ENCODE data around the gene SLC5A2. TPM values are rescaled to one million over a fixed set of nuclear protein-coding genes. Genes with fewer than 3 reads are reported as not detected.
A peak's percentile ranks its signal among the peaks of the same experiment; 100 is the strongest.

Gene SLC5A2
- total RNA-seq, 1 experiment from 2014 or later: 0.13 TPM

DNA sequence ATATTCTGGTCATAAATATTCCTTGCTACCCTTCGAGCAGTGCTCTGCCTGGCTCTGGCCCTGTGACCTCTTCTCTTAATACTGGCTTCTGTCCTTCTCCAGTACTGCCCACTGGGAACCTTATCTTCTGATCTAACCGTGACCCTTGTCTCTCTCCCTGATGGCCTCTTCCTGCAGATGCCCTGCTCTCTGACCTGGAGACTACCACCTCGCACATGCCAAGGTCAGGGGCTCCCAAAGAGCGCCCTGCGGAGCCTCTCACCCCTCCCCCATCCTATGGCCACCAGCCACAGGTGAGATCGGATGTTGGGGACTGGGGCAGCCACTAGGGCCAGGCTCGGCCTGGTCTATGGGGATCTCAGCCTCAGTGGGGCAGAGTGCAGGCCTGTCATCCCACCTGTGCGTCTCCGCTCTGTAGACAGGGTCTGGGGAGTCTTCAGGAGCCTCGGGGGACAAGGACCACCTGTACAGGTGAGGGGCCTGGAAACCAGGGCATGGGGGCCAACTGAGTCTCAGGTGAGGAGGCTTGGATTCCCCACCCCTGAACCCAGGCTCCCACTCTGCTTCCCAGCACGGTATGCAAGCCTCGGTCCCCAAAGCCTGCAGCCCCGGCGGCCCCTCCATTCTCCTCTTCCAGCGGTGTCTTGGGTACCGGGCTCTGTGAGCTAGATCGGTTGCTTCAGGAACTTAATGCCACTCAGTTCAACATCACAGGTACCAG is 9.5 kb upstream of the SLC5A2 start:
- BruUV-seq (replicated peaks): no TSS peak
- Histone ChIP-seq H2AFZ (no peak overlapping the region), H3K4me3 (no peak overlapping the region), H3K79me2 (ENCODE audit: low read depth) (no peaks in the 10 kb centered on the region), H3K4me2 (no peak overlapping the region), H3K36me3 (ENCODE audit: low read depth) (no peaks in the 10 kb centered on the region), H3K27me3 (ENCODE audit: insufficient read depth, low read depth) (no peaks in the 10 kb centered on the region), H3K9me3 (ENCODE audit: insufficient read depth, low read depth) (no peaks in the 10 kb centered on the region), H3K4me1 (replicated peaks; ENCODE audit: insufficient read depth) (peaks cover 18% of the 10 kb centered on the region), H3F3A (ENCODE audit: insufficient read depth, low read depth) (peaks cover 34% of the 10 kb centered on the region), H3K27ac (no peak overlapping the region), H3K9me2 (ENCODE audit: insufficient read depth) (no peaks in the 10 kb centered on the region), H4K20me1 (ENCODE audit: insufficient read depth) (no peaks in the 10 kb centered on the region)
- DNase-seq: no peak
- ChIA-PET CTCF (interaction anchor here (0.5 to 1.9 kb wide), 3 partner anchors 13 to 990 kb away, joined by 3 to 10 read pairs (median 5); no protein-coding TSS in a partner anchor), POLR2A (ENCODE audit: unreplicated experiment) (interaction anchor here (0.6 kb wide), 1 partner anchor 13 kb away, joined by 5 read pairs; no protein-coding TSS in a partner anchor)
- TF ChIP-seq EZH2 (IDR thresholded peaks at IDR 0.05; ENCODE audit: low read depth): no peak
- TF ChIP-seq, protein P1, sequence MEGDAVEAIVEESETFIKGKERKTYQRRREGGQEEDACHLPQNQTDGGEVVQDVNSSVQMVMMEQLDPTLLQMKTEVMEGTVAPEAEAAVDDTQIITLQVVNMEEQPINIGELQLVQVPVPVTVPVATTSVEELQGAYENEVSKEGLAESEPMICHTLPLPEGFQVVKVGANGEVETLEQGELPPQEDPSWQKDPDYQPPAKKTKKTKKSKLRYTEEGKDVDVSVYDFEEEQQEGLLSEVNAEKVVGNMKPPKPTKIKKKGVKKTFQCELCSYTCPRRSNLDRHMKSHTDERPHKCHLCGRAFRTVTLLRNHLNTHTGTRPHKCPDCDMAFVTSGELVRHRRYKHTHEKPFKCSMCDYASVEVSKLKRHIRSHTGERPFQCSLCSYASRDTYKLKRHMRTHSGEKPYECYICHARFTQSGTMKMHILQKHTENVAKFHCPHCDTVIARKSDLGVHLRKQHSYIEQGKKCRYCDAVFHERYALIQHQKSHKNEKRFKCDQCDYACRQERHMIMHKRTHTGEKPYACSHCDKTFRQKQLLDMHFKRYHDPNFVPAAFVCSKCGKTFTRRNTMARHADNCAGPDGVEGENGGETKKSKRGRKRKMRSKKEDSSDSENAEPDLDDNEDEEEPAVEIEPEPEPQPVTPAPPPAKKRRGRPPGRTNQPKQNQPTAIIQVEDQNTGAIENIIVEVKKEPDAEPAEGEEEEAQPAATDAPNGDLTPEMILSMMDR (conservative IDR thresholded peaks at IDR 0.05): no peak
- intact Hi-C loops (cut with micrococcal nuclease; ENCODE audit: unreplicated experiment): loop anchor here (5.0 kb wide), 1 partner anchor 224 kb away; no protein-coding TSS in a partner anchor

DNA sequence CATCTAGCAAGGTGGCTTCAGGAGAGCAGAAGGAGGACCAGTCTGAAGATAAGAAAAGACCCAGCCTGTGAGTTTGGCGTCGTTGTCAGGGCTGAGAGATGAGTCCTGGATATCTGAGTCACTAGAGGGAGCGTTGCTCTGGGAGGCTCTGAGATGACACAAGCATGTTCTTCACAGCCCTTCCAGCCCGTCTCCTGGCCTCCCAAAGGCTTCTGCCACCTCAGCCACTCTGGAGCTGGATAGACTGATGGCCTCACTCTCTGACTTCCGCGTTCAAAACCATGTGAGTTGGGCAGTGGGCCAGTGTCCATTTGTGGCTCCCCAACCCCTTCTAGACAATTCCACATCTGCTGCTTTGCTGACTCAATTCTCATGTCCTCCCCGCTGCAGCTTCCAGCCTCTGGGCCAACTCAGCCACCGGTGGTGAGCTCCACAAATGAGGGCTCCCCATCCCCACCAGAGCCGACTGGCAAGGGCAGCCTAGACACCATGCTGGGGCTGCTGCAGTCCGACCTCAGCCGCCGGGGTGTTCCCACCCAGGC is 8.7 kb upstream of the SLC5A2 start:
- no peaks in the 10 kb centered on the region for H3K9me3 ChIP-seq (ENCODE audit: insufficient read depth, low read depth)
- DNase-seq: no peak
- H3K4me2 ChIP-seq: no peak overlapping the region
- no peaks in the 10 kb centered on the region for H3K9me2 ChIP-seq (ENCODE audit: insufficient read depth)
- no peaks in the 10 kb centered on the region for H4K20me1 ChIP-seq (ENCODE audit: insufficient read depth)
- no peaks in the 10 kb centered on the region for H3K27me3 ChIP-seq (ENCODE audit: insufficient read depth, low read depth)
- no peak overlapping the region for H3K27ac ChIP-seq
- no peak overlapping the region for H2AFZ ChIP-seq
- no peak overlapping the region for H3K4me3 ChIP-seq
- H3K79me2 ChIP-seq (ENCODE audit: low read depth): no peaks in the 10 kb centered on the region
- intact Hi-C loops (cut with micrococcal nuclease; ENCODE audit: unreplicated experiment): loop anchor here (5.0 kb wide), 1 partner anchor 223 kb away; no protein-coding TSS in a partner anchor
- H3K4me1 ChIP-seq (replicated peaks; ENCODE audit: insufficient read depth): peaks cover 24% of the 10 kb centered on the region
- no peaks in the 10 kb centered on the region for H3K36me3 ChIP-seq (ENCODE audit: low read depth)
- peaks cover 40% of the 10 kb centered on the region for H3F3A ChIP-seq (ENCODE audit: insufficient read depth, low read depth)
- CTCF ChIA-PET: interaction anchor here (0.6 kb wide), 1 partner anchor 221 kb away, joined by 3 read pairs; no protein-coding TSS in a partner anchor
- BruUV-seq (replicated peaks): no TSS peak
- TF ChIP-seq EZH2 (IDR thresholded peaks at IDR 0.05; ENCODE audit: low read depth): no peak
- TF ChIP-seq, protein P1 (conservative IDR thresholded peaks at IDR 0.05): no peak
- POLR2A ChIA-PET (ENCODE audit: unreplicated experiment): no interaction called here

DNA sequence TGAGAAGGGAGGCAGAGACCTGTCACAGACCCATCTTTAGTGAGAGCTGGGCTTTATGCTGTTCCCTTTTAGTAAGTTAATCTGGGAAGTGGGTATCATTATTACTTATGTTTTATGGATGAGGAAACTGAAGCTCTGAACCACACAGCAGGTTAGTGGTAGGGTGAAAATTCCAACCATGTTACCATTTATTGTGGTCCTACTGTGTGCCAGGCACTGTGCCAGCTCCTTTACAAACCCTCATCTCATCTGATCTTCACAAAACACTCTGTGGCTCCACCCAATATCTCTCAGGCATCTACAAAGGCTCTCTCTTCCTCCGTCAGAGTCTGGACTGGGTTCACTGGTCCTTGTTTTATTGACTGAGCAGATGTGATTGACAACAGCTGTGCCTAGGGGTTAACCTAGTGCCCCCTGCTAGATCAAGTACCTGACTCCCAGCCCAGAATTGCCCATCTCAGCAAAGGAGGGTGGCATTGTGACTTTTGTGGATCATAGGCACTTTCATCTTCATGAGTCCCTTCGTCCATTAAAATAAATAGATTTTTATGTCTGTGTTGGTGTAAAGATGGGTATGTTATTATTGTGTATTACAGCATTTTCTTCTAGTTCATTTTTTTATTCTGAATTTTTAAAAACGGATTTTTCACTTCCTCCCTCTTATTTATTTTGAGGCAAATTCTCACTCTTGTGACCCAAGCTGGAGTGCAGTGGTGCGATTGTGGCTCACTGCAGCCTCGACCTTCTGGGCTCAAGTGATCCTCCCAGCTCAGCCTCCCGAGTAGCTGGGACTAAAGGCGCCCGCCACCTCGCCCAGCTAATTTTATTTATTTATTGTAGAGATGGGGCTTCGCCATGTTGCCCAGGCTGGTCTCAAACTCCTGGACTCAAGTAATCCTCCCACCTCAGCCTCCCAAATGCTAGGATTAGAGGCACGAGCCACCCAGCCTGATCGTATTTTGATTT is 7.9 kb upstream of the SLC5A2 start:
- Histone ChIP-seq H3K4me1 (replicated peaks; ENCODE audit: insufficient read depth) (peaks cover 24% of the 10 kb centered on the region), H3F3A (ENCODE audit: insufficient read depth, low read depth) (peaks cover 40% of the 10 kb centered on the region), H3K27me3 (ENCODE audit: insufficient read depth, low read depth) (no peaks in the 10 kb centered on the region), H3K79me2 (ENCODE audit: low read depth) (no peaks in the 10 kb centered on the region), H3K4me3 (no peak overlapping the region), H3K9me2 (ENCODE audit: insufficient read depth) (no peaks in the 10 kb centered on the region), H3K4me2 (peak overlapping the region; percentile 75; the same call in 1 of the 2 replicates), H3K9me3 (ENCODE audit: insufficient read depth, low read depth) (no peaks in the 10 kb centered on the region), H3K36me3 (ENCODE audit: low read depth) (no peaks in the 10 kb centered on the region), H4K20me1 (ENCODE audit: insufficient read depth) (no peaks in the 10 kb centered on the region), H3K27ac (no peak overlapping the region), H2AFZ (no peak overlapping the region)
- intact Hi-C loops (cut with micrococcal nuclease; ENCODE audit: unreplicated experiment): loop anchor here (5.0 kb wide), 3 partner anchors 222 to 392 kb away; a partner anchor contains a TSS
- BruUV-seq (replicated peaks): TSS peak; percentile 23
- POLR2A ChIA-PET (ENCODE audit: unreplicated experiment): interaction anchor here (0.6 kb wide), 1 partner anchor 11 kb away, joined by 6 read pairs; no protein-coding TSS in a partner anchor
- CTCF ChIA-PET: interaction anchor here (0.6 kb wide), 1 partner anchor 220 kb away, joined by 3 read pairs; no protein-coding TSS in a partner anchor
- DNase-seq: no peak
- TF ChIP-seq, protein P1 (conservative IDR thresholded peaks at IDR 0.05): no peak

Data from PC-9 (cell line).